IPS DF 19.7 (cell line): ENCODE data around the gene ABHD8.
A peak's percentile ranks its signal among the peaks of the same experiment; 100 is the strongest.

Source experiments
- DNase-seq: peaks from one replicate; pipeline ENCODE4 v3.0.0-alpha.2; 2013; ENCODE audit warnings: low read depth, low spot score

Gene ABHD8

GRCh38 chr19:17321655-17322489, 18.6 kb upstream of the ABHD8 start:
- DNase-seq, result no peak

GRCh38 chr19:17320435-17320834, 17.2 kb upstream of the ABHD8 start:
- DNase-seq, result no peak

GRCh38 chr19:17319473-17320238, 16.4 kb upstream of the ABHD8 start:
- DNase-seq, result no peak

- DNase-seq, result no peak
Measured at GRCh38 chr19:17318966-17319365, 15.7 kb upstream of the ABHD8 start.

GRCh38 chr19:17314007-17314593, 10.9 kb upstream of the ABHD8 start:
- DNase-seq, result no peak

- no peak for DNase-seq
Measured at GRCh38 chr19:17312189-17313113, 9.2 kb upstream of the ABHD8 start.

GRCh38 chr19:17311455-17312188, 8.4 kb upstream of the ABHD8 start:
- no peak for DNase-seq

GRCh38 chr19:17309965-17310461, 6.8 kb upstream of the ABHD8 start:
- DNase-seq, result no peak

- peak; percentile 100 for DNase-seq
Measured at GRCh38 chr19:17309198-17309964, 6.2 kb upstream of the ABHD8 start, which contains the start of gene DDA1. Gene DDA1, plus strand, starts transcription at chr19:17309563. Its CDS starts 92 bp downstream, at chr19:17309655.

- no peak for DNase-seq
Measured at GRCh38 chr19:17307876-17308377, 4.7 kb upstream of the ABHD8 start.

GRCh38 chr19:17306285-17306714, 3.1 kb upstream of the ABHD8 start:
- DNase-seq, result no peak

GRCh38 chr19:17305517-17306284, 2.5 kb upstream of the ABHD8 start, which contains the start of gene MRPL34:
Gene MRPL34, plus strand, starts transcription at chr19:17305872. Its CDS starts 21 bp downstream, at chr19:17305893.
- DNase-seq, result peak; percentile 98

GRCh38 chr19:17305216-17305516, 1.9 kb upstream of the ABHD8 start:
- DNase-seq, result no peak

- DNase-seq, result no peak
Measured at GRCh38 chr19:17304386-17305215, 1.4 kb upstream of the ABHD8 start.

- DNase-seq, result no peak
Measured at GRCh38 chr19:17303940-17304267, 679 bp upstream of the ABHD8 start.

- DNase-seq, result no peak
Measured at GRCh38 chr19:17302391-17303166, 646 bp downstream of the ABHD8 start.

GRCh38 chr19:17300992-17301619, 2.1 kb downstream of the ABHD8 start:
- no peak for DNase-seq
